Measurements from ENCODE around the gene LAMA5. TPM values are rescaled to one million over a fixed set of nuclear protein-coding genes. Genes with fewer than 3 reads are reported as not detected.

The LAMA5 gene
- total RNA-seq, 1 experiment from 2014 or later, result 321 TPM

DNA sequence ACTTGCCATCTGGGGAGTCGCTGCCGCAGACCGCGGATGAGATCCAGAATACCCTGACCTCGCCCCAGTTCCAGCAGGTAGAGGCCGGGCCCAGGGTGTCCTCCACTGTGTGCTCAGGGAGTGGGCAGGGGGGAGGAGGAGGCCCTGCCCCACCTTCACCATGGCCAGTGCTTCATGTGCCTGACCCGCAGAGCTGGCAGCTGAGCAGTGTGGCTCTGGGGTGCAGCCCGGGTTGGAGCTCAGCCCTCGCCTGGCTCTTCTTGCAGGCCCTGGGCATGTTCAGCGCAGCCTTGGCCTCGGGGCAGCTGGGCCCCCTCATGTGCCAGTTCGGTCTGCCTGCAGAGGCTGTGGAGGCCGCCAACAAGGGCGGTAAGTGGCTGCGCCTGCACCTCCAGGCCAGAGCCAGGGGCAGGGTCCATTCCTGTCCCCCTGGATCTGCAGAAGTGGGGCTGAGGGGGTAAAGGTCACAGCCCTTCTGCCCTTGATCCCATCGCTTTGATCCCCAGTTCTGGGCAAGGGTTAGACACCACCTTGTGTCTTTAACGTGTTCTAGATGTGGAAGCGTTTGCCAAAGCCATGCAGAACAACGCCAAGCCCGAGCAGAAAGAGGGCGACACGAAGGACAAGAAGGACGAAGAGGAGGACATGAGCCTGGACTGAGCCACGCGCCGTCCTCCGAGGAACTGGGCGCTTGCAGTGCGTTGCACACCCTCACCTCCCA, 58.9 kb downstream of the LAMA5 start:
- POLR2A ChIA-PET, result no interaction called here
- ATAC-seq, result no peak
- CTCF ChIA-PET, result no interaction called here
- H3K79me2 ChIP-seq (ENCODE audit: insufficient read depth, low read length), result peaks cover 44% of the 10 kb centered on the region
- DNase-seq (ENCODE audit: low read depth, low spot score), result no peak
- BruUV-seq (replicated peaks), result TSS peak; percentile 10
- H3K4me1 ChIP-seq (ENCODE audit: control insufficient read depth in 1 of 2, insufficient read depth in 2 of 2, low read length in 2 of 2), result peaks cover 13 to 27% of the 10 kb centered on the region in 2 experiments
- H3K27me3 ChIP-seq (ENCODE audit: insufficient read depth, low read length), result no peaks in the 10 kb centered on the region
- no peaks in the 10 kb centered on the region for H3K9me3 ChIP-seq (ENCODE audit: control insufficient read depth in 1 of 2, insufficient read depth in 1 of 2, low read depth in 1 of 2, low read length in 2 of 2)
- no peak overlapping the region for H3K9ac ChIP-seq (ENCODE audit: low read length)
- RAD21 ChIA-PET (ENCODE audit: low non-redundant PET in 1 of 2, low total read pairs in 2 of 2, uncharacterized antibody in 2 of 2, unreplicated experiment in 2 of 2), result no interaction called here
- H3K4me2 ChIP-seq (ENCODE audit: low read length), result no peak overlapping the region
- intact Hi-C loops (cut with micrococcal nuclease), result loop anchor here (10.0 kb wide), 1 partner anchor 497 kb away; the partner anchor contains the start of gene OGFR
- peaks cover 25 to 50% of the 10 kb centered on the region in 2 experiments for H3K36me3 ChIP-seq (ENCODE audit: control insufficient read depth in 1 of 2, insufficient read depth in 2 of 2, low read length in 2 of 2)
- H3K4me3 ChIP-seq (replicated peaks in 1 of 2; ENCODE audit: low read depth in 1 of 2, low read length in 2 of 2), result no peak overlapping the region
- TF ChIP-seq JUND (IDR thresholded peaks at IDR 0.05) (no peak), RAD21 (IDR thresholded peaks at IDR 0.05; ENCODE audit: low read depth) (no peak), POLR2A (IDR thresholded peaks at IDR 0.05; ENCODE audit: borderline replicate concordance, extremely low read depth, insufficient read depth, insufficient read length) (no peak), ELF1 (IDR thresholded peaks at IDR 0.05; ENCODE audit: borderline replicate concordance, low read depth) (no peak), SIN3A (IDR thresholded peaks at IDR 0.05; ENCODE audit: low read depth) (no peak), EZH2 (IDR thresholded peaks at IDR 0.05) (no peak), TCF7L2 (IDR thresholded peaks at IDR 0.05; ENCODE audit: borderline replicate concordance, extremely low read depth, insufficient read depth, insufficient read length) (no peak), CEBPB (IDR thresholded peaks at IDR 0.05; ENCODE audit: low read depth) (no peak), ZNF274 (IDR thresholded peaks at IDR 0.05; ENCODE audit: low read depth, low read length) (no peak), ZFX (IDR thresholded peaks at IDR 0.05) (no peak), YY1 (IDR thresholded peaks at IDR 0.05; ENCODE audit: extremely low read depth, insufficient replicate concordance, low read depth, low read length) (no peak), SRF (IDR thresholded peaks at IDR 0.05; ENCODE audit: low read depth) (no peak)
- TF ChIP-seq, protein P1, sequence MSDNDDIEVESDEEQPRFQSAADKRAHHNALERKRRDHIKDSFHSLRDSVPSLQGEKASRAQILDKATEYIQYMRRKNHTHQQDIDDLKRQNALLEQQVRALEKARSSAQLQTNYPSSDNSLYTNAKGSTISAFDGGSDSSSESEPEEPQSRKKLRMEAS (IDR thresholded peaks at IDR 0.05), result no peak
- TF ChIP-seq, protein P2, sequence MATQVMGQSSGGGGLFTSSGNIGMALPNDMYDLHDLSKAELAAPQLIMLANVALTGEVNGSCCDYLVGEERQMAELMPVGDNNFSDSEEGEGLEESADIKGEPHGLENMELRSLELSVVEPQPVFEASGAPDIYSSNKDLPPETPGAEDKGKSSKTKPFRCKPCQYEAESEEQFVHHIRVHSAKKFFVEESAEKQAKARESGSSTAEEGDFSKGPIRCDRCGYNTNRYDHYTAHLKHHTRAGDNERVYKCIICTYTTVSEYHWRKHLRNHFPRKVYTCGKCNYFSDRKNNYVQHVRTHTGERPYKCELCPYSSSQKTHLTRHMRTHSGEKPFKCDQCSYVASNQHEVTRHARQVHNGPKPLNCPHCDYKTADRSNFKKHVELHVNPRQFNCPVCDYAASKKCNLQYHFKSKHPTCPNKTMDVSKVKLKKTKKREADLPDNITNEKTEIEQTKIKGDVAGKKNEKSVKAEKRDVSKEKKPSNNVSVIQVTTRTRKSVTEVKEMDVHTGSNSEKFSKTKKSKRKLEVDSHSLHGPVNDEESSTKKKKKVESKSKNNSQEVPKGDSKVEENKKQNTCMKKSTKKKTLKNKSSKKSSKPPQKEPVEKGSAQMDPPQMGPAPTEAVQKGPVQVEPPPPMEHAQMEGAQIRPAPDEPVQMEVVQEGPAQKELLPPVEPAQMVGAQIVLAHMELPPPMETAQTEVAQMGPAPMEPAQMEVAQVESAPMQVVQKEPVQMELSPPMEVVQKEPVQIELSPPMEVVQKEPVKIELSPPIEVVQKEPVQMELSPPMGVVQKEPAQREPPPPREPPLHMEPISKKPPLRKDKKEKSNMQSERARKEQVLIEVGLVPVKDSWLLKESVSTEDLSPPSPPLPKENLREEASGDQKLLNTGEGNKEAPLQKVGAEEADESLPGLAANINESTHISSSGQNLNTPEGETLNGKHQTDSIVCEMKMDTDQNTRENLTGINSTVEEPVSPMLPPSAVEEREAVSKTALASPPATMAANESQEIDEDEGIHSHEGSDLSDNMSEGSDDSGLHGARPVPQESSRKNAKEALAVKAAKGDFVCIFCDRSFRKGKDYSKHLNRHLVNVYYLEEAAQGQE (IDR thresholded peaks at IDR 0.05; ENCODE audit: low read depth), result no peak
- TF ChIP-seq, protein P3, sequence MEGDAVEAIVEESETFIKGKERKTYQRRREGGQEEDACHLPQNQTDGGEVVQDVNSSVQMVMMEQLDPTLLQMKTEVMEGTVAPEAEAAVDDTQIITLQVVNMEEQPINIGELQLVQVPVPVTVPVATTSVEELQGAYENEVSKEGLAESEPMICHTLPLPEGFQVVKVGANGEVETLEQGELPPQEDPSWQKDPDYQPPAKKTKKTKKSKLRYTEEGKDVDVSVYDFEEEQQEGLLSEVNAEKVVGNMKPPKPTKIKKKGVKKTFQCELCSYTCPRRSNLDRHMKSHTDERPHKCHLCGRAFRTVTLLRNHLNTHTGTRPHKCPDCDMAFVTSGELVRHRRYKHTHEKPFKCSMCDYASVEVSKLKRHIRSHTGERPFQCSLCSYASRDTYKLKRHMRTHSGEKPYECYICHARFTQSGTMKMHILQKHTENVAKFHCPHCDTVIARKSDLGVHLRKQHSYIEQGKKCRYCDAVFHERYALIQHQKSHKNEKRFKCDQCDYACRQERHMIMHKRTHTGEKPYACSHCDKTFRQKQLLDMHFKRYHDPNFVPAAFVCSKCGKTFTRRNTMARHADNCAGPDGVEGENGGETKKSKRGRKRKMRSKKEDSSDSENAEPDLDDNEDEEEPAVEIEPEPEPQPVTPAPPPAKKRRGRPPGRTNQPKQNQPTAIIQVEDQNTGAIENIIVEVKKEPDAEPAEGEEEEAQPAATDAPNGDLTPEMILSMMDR (IDR thresholded peaks at IDR 0.05 in 2 of 3, conservative IDR thresholded peaks at IDR 0.05 in 1 of 3; ENCODE audit: borderline replicate concordance in 1 of 3, insufficient read depth in 1 of 3, low read depth in 2 of 3, low read length in 2 of 3), result no peak
- TF ChIP-seq, protein P4, sequence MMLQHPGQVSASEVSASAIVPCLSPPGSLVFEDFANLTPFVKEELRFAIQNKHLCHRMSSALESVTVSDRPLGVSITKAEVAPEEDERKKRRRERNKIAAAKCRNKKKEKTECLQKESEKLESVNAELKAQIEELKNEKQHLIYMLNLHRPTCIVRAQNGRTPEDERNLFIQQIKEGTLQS (IDR thresholded peaks at IDR 0.05), result no peak
- H3K27ac ChIP-seq (ENCODE audit: low read depth, low read length), result peak overlapping the region; percentile 95; the same call in 1 of the 2 replicates
- H3K9me2 ChIP-seq (ENCODE audit: insufficient read depth), result no peaks in the 10 kb centered on the region
- no peak overlapping the region for H2AFZ ChIP-seq (ENCODE audit: low read depth, low read length, poor library complexity, severe bottlenecking)
- peaks cover 21% of the 10 kb centered on the region; the same call in 1 of the 2 replicates for H4K20me1 ChIP-seq (ENCODE audit: insufficient read depth)
